ENCODE measurements around the gene UNC13D. TPM values are rescaled to one million over a fixed set of nuclear protein-coding genes. Genes with fewer than 3 reads are reported as not detected.
A peak's percentile ranks its signal among the peaks of the same experiment; 100 is the strongest.

Gene UNC13D
- 90.4 and 102 TPM in 2 replicates for total RNA-seq

GRCh38 chr17:75843577-75844529, at the start of gene UNC13D:
Gene UNC13D (minus strand): TSS chr17:75844404. CDS start chr17:75844337, 67 bp downstream.
- Mint-ChIP-seq H3K4me1 (peaks cover 29% of the 10 kb centered on the region), H3K9me3 (no peaks in the 10 kb centered on the region), H3K27me3 (no peaks in the 10 kb centered on the region), H3K36me3 (ENCODE audit: low read depth) (peaks cover 57% of the 10 kb centered on the region), H3K4me3 (peak within 1 kb of the TSS; percentile 91), H3K27ac (peak within 1 kb of the TSS; percentile 91)
- no peak for TF ChIP-seq CTCF (IDR thresholded peaks at IDR 0.05)
- peak; percentile 53 for ATAC-seq (ENCODE audit: low read depth)
- CTCF ChIA-PET: interaction anchor here (0.9 to 2.8 kb wide), 10 partner anchors 11 to 90 kb away, joined by 3 to 17 read pairs (median 6); partner anchors contain the start of genes MRPL38, TRIM47, UNK and WBP2
- peak; percentile 56 for DNase-seq
- POLR2A ChIA-PET: interaction anchor here (0.6 to 5.2 kb wide), 28 partner anchors 9 to 1125 kb away, joined by 3 to 101 read pairs (median 5); partner anchors contain the start of genes GALK1, RECQL5, SAP30BP and TRIM47
- intact Hi-C loops (cut with micrococcal nuclease): loop anchor here (5.0 kb wide), 1 partner anchor 33 kb away; the partner anchor contains the start of gene TRIM47

GRCh38 chr17:75893305-75894048, 49.3 kb upstream of the UNC13D start:
- Mint-ChIP-seq H3K9me3 (no peaks in the 10 kb centered on the region), H3K4me1 (peaks cover 27% of the 10 kb centered on the region), H3K36me3 (ENCODE audit: low read depth) (peaks cover 23% of the 10 kb centered on the region), H3K27me3 (no peaks in the 10 kb centered on the region), H3K27ac (peak overlapping the region; percentile 42), H3K4me3 (peak overlapping the region; percentile 21)
- ChIA-PET CTCF (no interaction called here), POLR2A (interaction anchor here (0.5 to 1.8 kb wide), 3 partner anchors 17 to 593 kb away, joined by 3 to 4 read pairs (median 4); partner anchors contain the start of gene UNC13D)
- no peak for TF ChIP-seq CTCF (IDR thresholded peaks at IDR 0.05)
- DNase-seq (no peak), ATAC-seq (ENCODE audit: low read depth) (no peak)
- intact Hi-C loops (cut with micrococcal nuclease): no loop called here

- Mint-ChIP-seq H3K4me3 (no peak overlapping the region), H3K27ac (no peak overlapping the region), H3K9me3 (no peaks in the 10 kb centered on the region), H3K27me3 (no peaks in the 10 kb centered on the region), H3K4me1 (peaks cover 27% of the 10 kb centered on the region), H3K36me3 (ENCODE audit: low read depth) (peaks cover 23% of the 10 kb centered on the region)
- no peak for TF ChIP-seq CTCF (IDR thresholded peaks at IDR 0.05)
- intact Hi-C loops (cut with micrococcal nuclease): no loop called here
- no peak for DNase-seq
- POLR2A ChIA-PET: interaction anchor here (0.9 to 1.8 kb wide), 2 partner anchors 17 to 49 kb away, joined by 4 read pairs; partner anchors contain the start of gene UNC13D
- ATAC-seq (ENCODE audit: low read depth): no peak
- CTCF ChIA-PET: no interaction called here
These were observed 48.5 kb upstream of the UNC13D start for GRCh38 chr17:75892556-75893224.

GRCh38 chr17:75891605-75892555, 47.7 kb upstream of the UNC13D start:
- no peak for TF ChIP-seq CTCF (IDR thresholded peaks at IDR 0.05)
- DNase-seq (no peak), ATAC-seq (ENCODE audit: low read depth) (no peak)
- peaks cover 19% of the 10 kb centered on the region for H3K36me3 Mint-ChIP-seq (ENCODE audit: low read depth)
- H3K27me3 Mint-ChIP-seq: no peaks in the 10 kb centered on the region
- ChIA-PET CTCF (interaction anchor here (0.6 kb wide), 1 partner anchor 570 kb away, joined by 3 read pairs; no protein-coding TSS in a partner anchor), POLR2A (no interaction called here)
- intact Hi-C loops (cut with micrococcal nuclease): no loop called here
- H3K9me3 Mint-ChIP-seq: no peaks in the 10 kb centered on the region
- H3K27ac Mint-ChIP-seq: no peak overlapping the region
- no peak overlapping the region for H3K4me3 Mint-ChIP-seq
- peaks cover 22% of the 10 kb centered on the region for H3K4me1 Mint-ChIP-seq
